SK-N-MC (cell line): ENCODE data around the gene TPRG1L.

Experiments
- EZH2 ChIP-seq: fragments of 200-600 bp; sonication (generic); IDR thresholded peaks from one replicate; pipeline ENCODE4 v1.6.1; 2017; ENCODE audit warnings: antibody characterized with exemption
- POLR2AphosphoS5 ChIP-seq: IDR thresholded peaks from 2 replicates; pipeline ENCODE4 v1.6.1; 2012; ENCODE audit warnings: mild to moderate bottlenecking, low read depth, low read length, borderline replicate concordance

GRCh38 chr1:3669421-3669821 is 44.6 kb downstream of the TPRG1L start:
- TF ChIP-seq EZH2 (no peak), POLR2AphosphoS5 (no peak)
